AG10803 (cell line): ENCODE data around the gene TGFB1.

Experiments
- DNase-seq: peaks from one replicate; pipeline ENCODE4 v3.0.0; 2010; ENCODE audit warnings: low read depth
- H3K4me3 ChIP-seq: 2 replicates; pipeline ENCODE4 v1.5.1; 2011; ENCODE audit warnings: mild to moderate bottlenecking, low read length, control low read depth
- CTCF ChIP-seq: conservative IDR thresholded peaks from 2 replicates; pipeline ENCODE4 v1.5.1; 2011; ENCODE audit warnings: mild to moderate bottlenecking, low read length, control low read depth, inconsistent platforms

Gene TGFB1

GRCh38 chr19:41369769-41370168, 16.0 kb upstream of the TGFB1 start:
- no peak for DNase-seq
- H3K4me3 ChIP-seq: no peak overlapping the region
- TF ChIP-seq CTCF: no peak

GRCh38 chr19:41367848-41368301, 14.2 kb upstream of the TGFB1 start:
- no peak for TF ChIP-seq CTCF
- no peak overlapping the region for H3K4me3 ChIP-seq
- DNase-seq: peak; percentile 95

GRCh38 chr19:41366089-41366488, 12.4 kb upstream of the TGFB1 start:
- H3K4me3 ChIP-seq: no peak overlapping the region
- no peak for DNase-seq
- peak; percentile 14; the same call in 1 of the 2 replicates for TF ChIP-seq CTCF

GRCh38 chr19:41364524-41365391, 11.0 kb upstream of the TGFB1 start:
- DNase-seq: peak; percentile 31
- no peak for TF ChIP-seq CTCF
- peak overlapping the region; percentile 93 for H3K4me3 ChIP-seq

GRCh38 chr19:41363753-41364523, 10.2 kb upstream of the TGFB1 start, which contains the start of gene B9D2:
TSS of gene B9D2 (minus strand) at chr19:41364149. CDS start at chr19:41363519, 630 bp downstream.
- peak within 1 kb of the TSS; percentile 93 for H3K4me3 ChIP-seq
- peak; percentile 97 for DNase-seq
- no peak for TF ChIP-seq CTCF

- peak overlapping the region; percentile 93 for H3K4me3 ChIP-seq
- no peak for TF ChIP-seq CTCF
- DNase-seq: no peak
Observed at GRCh38 chr19:41363371-41363752, 9.6 kb upstream of the TGFB1 start.
